Colon (tissue), 2 donors: ENCODE data around the gene NHSL2.
"Not testable (repeated sequence)": the region's sequence is repeated elsewhere in the genome, so short reads cannot be mapped to it uniquely, and the experiment has no call there.

Experiments used
- FAIRE-seq: peaks from 2 replicates; lab custom pipeline; 2012; peaks lifted over from hg19 to GRCh38; lab: Jason Lieb, UNC
- donor health status: control.
- donor health status: control.

Gene NHSL2

GRCh38 chrX:71923516-71923915 lies 12.9 kb downstream of the NHSL2 start:
- no peak for FAIRE-seq

GRCh38 chrX:71927040-71927439 lies 16.4 kb downstream of the NHSL2 start:
- FAIRE-seq, result no peak

DNA sequence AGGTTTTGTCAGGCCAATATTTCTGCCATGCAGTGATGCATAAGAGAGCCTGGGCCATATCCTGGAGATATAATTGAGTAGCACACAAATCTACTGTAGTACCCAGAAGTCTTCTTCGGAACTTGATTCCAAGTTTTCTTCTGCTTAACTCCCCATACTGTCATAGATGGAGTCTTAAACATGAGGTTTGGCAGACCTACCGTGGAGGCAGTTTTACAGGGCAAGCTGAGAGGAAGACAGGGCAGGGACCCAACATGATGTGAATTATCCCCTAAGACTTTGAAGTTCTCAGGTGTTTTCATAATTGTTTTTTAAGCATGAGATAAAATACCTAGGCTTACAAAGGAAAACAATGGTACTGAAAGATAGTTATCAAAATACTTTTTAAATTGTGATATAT lies 18.2 kb downstream of the NHSL2 start:
- FAIRE-seq, result no peak

DNA sequence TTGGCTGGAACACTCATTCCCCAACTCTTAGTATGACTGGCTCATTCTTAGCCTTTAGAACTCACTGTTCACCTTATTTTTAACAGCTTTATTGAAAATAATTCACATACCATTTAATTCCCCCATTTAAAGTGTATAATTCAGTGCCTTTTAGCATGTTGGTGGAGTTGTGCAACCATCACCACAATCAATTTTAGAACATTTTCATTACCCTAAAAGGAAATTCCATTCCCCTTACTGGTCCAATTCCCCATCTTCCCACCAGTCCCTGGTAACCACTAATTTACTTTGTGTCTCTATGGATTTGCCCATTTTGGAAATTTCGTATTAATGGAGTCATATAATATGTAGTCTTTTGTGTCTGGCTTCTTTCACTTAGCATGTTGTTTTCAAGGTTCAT lies 19.7 kb downstream of the NHSL2 start:
- no peak for FAIRE-seq

- FAIRE-seq, result no peak
These were observed 24.8 kb downstream of the NHSL2 start for GRCh38 chrX:71935476-71935875.

DNA sequence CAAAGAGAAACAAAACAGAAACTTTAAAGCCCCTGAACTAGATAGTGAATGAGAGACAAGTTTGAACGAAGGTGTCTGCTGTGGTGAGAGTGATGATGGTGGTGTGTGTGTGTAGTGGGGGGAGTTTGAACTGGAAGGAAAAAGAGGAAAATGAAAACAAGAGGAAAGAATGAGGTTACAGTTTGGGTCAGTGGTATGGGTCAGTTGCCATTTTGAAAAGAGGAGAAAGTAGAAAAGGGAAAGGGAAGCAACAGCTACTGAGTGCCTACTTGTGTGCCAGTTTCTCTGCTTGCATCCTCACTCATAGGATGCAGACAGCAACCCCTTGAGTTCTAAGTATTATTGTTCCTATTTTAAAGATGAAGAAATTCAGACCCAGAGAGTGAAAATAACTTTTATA lies 26.0 kb downstream of the NHSL2 start:
- no peak for FAIRE-seq

GRCh38 chrX:71938371-71938770 lies 27.7 kb downstream of the NHSL2 start:
- no peak for FAIRE-seq

GRCh38 chrX:71941145-71941544 lies 30.5 kb downstream of the NHSL2 start:
- no peak for FAIRE-seq

DNA sequence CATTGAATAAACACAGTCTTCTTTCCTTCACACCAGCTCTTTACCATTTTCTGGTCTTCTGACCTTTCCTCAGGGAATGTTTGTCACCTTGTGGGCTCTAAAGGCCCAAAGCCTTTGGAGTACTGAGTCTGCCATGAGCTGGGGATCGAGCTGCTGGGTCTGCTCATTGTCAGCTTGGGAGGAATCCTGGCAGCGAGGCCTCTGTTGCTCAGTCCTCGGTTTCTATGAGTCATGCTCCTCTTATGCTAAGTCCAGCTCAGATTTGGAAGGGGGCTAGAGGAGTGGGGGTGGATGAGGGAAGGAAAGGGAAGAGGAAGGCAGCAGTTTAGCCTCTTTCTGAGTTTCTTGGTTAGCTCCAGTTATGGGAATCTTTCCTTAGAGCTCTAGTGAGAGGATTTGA lies 31.1 kb downstream of the NHSL2 start:
- no peak for FAIRE-seq

GRCh38 chrX:71944369-71944768 lies 33.7 kb downstream of the NHSL2 start:
- no peak for FAIRE-seq

GRCh38 chrX:71945237-71945805 lies 34.7 kb downstream of the NHSL2 start:
- no peak for FAIRE-seq

DNA sequence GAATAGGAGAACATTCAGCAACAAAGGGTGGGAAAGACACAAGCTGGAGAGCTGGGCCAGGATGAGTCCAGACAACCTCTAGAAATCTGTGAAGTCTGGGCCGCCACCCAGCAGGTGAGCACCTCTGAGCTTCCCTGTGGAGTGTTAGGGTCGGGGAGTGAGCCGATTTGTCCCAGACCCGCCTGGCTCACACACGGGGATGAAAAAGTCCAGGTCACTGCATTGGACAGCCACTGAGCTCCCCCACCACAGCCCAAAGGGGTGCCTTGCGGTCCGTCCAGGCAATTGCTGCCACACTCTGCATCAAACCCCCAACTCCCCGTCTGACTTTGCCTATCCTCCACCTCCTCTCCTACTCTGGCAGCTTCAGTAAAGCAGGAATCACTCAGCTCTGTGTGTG lies 38.7 kb downstream of the NHSL2 start:
- no peak for FAIRE-seq

DNA sequence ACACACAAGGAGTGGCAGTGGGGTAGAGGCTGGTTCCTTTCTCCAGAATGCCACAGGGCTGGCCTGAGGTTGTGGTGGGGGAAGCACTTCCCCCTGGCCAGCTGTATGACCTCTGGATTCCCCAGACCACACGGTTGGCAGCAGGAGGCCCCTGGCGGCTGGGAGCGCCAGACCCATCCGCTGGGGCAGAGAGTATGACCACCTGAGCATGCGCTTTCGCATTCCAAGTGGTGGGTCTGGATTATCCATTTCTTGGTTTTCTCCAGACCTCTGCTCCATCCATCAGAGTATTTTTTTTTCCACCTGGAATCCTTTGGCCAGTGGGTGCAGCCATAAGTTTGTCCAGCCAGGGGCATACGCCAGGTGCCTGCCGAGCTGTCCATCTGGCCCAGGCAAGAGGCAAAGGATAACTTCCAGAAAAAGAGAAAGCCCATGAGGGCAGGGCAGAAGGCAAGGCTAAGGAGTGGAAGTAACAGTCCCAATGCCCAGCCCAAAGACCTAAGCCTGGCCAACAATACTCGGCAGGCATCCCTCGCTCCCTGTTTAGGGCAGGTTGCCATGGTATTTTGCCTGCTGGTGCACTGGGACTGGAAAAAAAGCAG lies 39.3 kb downstream of the NHSL2 start:
- FAIRE-seq, result no peak

- FAIRE-seq, result no peak
These were observed 42.7 kb downstream of the NHSL2 start for GRCh38 chrX:71953391-71953790.

DNA sequence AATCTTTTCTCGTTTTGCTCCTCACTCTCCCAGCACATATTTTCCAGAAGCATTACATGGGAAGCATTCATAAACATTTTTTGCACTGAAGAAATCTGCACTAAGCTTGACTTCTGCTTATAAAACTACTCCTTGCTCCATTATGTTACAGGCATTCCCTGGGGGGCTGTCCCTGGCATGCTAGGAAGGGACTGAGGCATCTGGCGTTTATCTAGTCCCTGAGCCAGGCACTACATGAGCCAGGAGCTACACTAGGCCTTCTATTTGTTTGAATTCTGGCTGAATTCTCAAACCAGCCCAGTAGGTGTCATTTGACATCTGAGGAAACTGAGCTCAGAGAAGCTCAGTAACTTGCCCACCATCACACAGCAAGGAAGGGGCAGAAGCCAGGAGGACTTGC lies 43.3 kb downstream of the NHSL2 start:
- FAIRE-seq, result no peak

DNA sequence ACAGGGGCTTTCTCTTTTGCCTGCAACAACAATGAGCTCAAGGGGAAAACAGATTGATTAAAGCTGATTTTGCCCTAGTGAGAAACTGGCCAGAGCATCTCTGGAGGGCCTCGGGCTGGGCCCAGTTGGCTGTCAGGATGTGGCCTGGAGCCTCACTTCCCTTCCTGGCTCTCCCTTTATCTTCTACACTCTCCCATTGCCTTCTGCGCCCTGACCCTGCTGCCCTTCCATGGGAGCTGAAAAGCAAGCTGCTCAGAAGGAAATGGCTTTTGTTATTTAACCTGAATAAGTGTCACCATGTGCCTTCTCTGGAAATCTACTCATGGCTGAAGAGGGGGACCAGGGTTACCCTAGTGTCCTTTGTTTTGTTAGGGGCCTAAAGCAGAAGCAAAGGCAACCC lies 43.8 kb downstream of the NHSL2 start:
- FAIRE-seq, result no peak

DNA sequence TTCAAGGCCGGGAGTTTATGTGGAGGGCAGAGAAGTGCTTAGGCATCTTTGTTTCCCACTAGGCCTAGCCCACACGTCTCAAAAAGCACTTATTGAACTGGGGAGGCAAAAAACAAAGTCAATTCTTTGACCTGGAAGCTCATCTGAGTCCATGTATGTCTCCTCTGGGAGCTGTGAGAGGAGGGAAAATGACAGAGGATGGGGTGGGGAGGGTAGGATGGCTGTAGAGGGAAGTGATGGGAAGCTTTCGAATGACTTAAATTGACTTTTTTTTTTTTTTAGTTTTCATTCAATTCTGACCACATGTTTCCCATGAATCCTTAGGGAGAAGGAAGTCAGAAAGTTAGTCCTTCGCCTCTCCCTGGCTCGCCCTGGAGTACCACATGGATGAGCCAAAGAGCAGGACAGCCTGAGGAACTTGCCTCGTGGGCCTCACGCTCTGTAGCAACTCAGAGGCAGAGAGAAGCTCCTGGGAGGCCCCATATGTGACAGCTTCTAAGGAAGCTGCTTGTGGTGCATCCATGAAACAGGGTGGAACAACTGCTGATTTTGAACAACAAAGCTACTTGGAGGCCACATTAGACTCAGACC lies 45.0 kb downstream of the NHSL2 start:
- FAIRE-seq, result no peak

DNA sequence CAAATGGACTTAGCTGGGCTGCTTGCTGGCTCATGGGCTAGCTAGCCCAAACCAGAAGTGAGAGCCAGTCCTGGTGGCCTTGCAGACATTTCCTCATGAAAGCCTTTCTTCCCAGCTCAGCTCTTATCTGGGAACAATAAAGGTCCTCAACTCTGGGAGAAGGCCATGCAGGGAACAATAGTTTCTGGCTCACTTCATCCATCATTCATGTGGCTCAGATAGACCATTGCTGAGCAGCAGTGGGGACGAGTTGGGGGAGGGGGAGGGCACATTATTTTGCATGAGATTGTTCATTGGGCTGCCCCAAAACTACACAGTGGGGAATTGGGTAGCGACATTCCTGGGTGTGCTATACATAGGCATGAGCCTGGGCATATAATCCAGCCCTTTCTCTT lies 47.6 kb downstream of the NHSL2 start:
- no peak for FAIRE-seq

DNA sequence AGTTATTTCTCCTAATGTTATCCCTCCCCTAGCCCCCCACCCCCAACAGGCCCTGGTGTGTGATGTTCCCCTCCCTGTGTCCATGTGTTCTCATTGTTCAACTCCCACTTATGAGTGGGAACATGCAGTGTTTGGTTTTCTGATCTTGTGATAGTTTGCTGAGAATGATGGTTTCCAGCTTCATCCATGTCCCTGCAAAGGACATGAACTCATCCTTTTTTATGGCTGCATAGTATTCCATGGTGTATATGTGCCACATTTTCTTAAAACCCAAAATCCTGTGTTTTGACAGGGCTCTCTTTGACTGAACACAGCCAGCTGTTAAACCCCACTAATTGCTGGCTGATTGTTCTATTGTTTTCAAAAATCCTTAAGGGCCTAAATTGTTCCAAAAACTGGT lies 53.5 kb downstream of the NHSL2 start:
- FAIRE-seq, result not testable (repeated sequence)

DNA sequence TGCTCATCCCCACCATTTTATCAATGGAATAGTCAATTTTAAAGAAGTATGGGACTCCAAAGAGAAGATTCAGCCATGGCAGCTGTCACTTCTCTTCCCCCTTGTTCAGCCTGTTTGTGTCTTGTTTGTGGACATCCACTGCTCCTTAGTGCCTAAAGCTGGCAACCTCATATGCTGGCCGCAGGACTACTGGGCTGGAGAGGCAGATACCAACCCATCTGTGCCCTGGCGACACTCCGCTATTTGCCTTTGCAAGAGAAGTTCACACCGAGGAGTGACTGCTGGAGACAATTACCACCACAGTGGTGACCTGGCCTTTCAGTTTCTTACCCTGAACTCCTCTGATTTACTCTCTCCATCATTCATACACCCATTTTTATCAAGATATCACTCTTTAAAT lies 64.3 kb downstream of the NHSL2 start:
- no peak for FAIRE-seq

DNA sequence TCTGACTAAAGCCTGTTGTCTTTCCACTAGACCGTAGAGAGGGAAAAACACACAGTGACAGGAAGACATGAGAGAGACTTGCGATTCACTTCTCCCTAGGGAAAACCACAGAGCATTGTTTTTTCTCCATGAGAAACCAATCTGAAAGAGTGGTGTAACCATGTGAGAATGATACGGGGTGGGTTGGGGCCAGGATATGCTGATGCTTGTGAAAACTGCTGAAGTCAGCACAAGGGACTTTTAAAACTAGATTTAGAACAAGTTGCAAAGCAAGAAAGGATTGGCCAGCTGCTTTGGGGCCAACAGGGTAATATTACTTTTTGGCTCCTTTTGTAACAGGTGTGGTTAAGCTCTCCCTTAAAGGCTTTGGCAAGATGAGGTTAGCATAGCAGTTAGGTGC lies 66.1 kb downstream of the NHSL2 start:
- no peak for FAIRE-seq

DNA sequence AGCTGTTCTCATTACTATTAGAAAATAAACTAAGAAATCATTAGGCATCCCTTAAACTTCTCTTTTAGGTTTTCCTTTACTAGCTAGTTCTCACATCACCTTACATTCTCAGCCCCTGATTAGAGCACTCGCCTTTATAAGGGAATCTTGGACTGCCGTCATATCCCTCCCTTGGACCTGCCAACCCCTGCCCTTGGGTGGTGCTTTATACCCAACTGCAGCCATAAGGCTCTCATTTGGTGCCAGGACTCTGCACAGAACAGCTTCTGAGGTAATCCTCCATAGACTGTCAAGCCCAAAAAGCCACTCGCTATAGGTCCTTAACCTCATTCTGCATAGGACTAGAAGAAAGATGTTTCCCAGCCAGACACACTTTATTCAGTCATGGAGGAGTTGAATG lies 67.5 kb downstream of the NHSL2 start:
- no peak for FAIRE-seq

DNA sequence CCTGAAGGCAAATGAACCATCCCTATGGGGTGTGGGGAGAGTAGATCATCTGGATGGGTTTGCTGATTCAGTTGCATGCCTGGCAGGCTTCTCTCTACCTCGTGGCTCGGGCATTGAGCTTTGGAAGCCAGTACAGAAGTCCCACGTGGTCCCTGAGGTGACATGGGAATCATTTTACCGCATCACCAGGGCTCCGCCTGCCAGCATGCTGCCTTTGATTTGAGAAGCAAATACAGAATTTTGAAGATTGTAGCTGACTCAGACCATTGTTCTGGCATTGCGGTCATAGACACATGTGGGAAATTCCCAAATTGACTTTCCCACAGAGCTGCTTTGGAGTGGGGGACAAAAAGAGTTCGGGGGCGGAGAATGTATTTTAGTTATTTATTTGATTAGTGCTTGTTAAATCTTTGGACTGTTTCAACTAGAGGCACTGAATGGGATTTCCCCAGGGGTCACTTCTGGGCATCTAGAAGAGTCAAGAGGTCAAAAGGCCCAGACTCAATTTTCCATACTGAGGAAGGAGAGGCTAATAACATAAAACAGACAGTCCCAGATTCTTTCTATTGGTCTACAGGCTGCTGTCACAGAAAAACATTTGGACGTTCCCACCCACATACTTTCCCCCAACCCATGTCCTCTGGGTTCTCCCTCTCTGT lies 79.3 kb downstream of the NHSL2 start:
- FAIRE-seq, result no peak

DNA sequence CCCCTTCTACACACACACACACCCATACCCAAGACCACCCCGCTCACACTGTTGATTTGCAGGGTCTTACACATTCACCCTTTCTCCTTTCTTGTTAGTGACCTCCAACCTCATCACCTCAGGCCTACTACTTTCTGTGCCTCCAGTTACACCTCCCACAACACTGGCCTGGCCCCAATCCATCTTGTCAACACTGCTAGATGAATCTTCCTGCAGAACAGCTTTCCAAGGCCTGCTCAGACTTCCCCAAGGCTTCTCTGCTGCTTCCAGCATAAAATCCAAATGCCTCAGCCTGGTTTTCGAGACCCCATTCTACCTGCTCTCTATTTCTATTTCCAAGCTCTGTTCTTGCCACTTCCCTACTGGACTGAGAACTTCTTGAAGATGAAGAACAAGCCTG lies 79.9 kb downstream of the NHSL2 start:
- no peak for FAIRE-seq
